Esophagus (tissue), 2 donors: ENCODE data around the gene TMPRSS2. TPM values are rescaled to one million over a fixed set of nuclear protein-coding genes. Genes with fewer than 3 reads are reported as not detected.
A peak's percentile ranks its signal among the peaks of the same experiment; 100 is the strongest.

Experiments
- H3K27ac ChIP-seq, 2 donors: one replicate each; pipeline ENCODE4 v1.5.1; 2013; ENCODE audit warnings: low read depth in 2 of 2, mild to moderate bottlenecking in 2 of 2, inconsistent platforms in 1 of 2, low read length in 1 of 2, moderate library complexity in 1 of 2
- H3K27me3 ChIP-seq, 2 donors: one replicate each; pipeline ENCODE4 v1.6.1; 2013; ENCODE audit warnings: low read length in 2 of 2, control low read depth in 1 of 2, mild to moderate bottlenecking in 1 of 2; ENCODE audit not compliant: insufficient read depth in 2 of 2, control insufficient read depth in 1 of 2
- H3K36me3 ChIP-seq, 2 donors: one replicate each; pipeline ENCODE4 v1.6.1; 2013; ENCODE audit warnings: low read length in 1 of 2; ENCODE audit not compliant: control insufficient read depth in 2 of 2, insufficient read depth in 2 of 2
- H3K4me1 ChIP-seq, 2 donors: one replicate each; pipeline ENCODE4 v1.6.1; 2013; ENCODE audit warnings: low read length in 1 of 2; ENCODE audit not compliant: control insufficient read depth in 2 of 2, insufficient read depth in 2 of 2
- H3K4me3 ChIP-seq, 2 donors: one replicate each; pipeline ENCODE4 v1.5.1; 2013; ENCODE audit warnings: low read length in 2 of 2, mild to moderate bottlenecking in 2 of 2, low read depth in 1 of 2, moderate library complexity in 1 of 2
- H3K9me3 ChIP-seq, 2 donors: one replicate each; pipeline ENCODE4 v1.6.1; 2013; ENCODE audit warnings: mild to moderate bottlenecking in 2 of 2, low read depth in 1 of 2, low read length in 1 of 2, moderate library complexity in 1 of 2; ENCODE audit not compliant: control insufficient read depth in 2 of 2, insufficient read depth in 1 of 2
- WGBS, 2 donors: extraction: QIAGEN DNeasy Blood & Tissue Kit; methylation state at CpG; one replicate each; pipeline ENCODE4 v1.1.7; 2013; 5-methylcytosine and 5-hydroxymethylcytosine counted together
- polyA plus RNA-seq, 2 donors: library from polyadenylated mRNA; stranded (reverse); fragments of 200-250 nt; gene quantifications; one replicate each; pipeline ENCODE4 v1.2.3, GENCODE V29; 2013
- donor health status: healthy with polysubstance abuse.
- donor health status: Bipolar disorder and iron deficiency.

The TMPRSS2 gene
- polyA plus RNA-seq, 2 donors, result 29.5 to 66.6 TPM

- peaks cover 6 to 23% of the 10 kb centered on the region in 2 donors for H3K36me3 ChIP-seq
- WGBS, 2 donors, result 27 to 32% methylated on average over 17 of the region's 17 CpGs
Observed at GRCh38 chr21:41460578-41461527, 47.1 kb downstream of the TMPRSS2 start.

GRCh38 chr21:41459884-41460534 lies 47.9 kb downstream of the TMPRSS2 start:
- H3K27ac ChIP-seq, result no peak overlapping the region
- no peaks in the 10 kb centered on the region for H3K27me3 ChIP-seq
- peaks cover 6 to 21% of the 10 kb centered on the region in 2 donors for H3K36me3 ChIP-seq
- H3K9me3 ChIP-seq, result no peaks in the 10 kb centered on the region
- no peaks in the 10 kb centered on the region for H3K4me1 ChIP-seq
- WGBS, 2 donors, result 88 to 89% methylated on average over 9 of the region's 9 CpGs
- no peak overlapping the region for H3K4me3 ChIP-seq

More at GRCh38 chr21:41460578-41461527, 47.1 kb downstream of the TMPRSS2 start:
- Histone ChIP-seq H3K9me3 (no peaks in the 10 kb centered on the region), H3K27me3 (no peaks in the 10 kb centered on the region), H3K27ac (peak overlapping the region; percentile 45 to 53), H3K4me1 (peaks cover 0 to 4% of the 10 kb centered on the region in 2 donors), H3K4me3 (no peak overlapping the region)

- 92% methylated on average over 22 of the region's 22 CpGs for WGBS, 2 donors
- H3K4me1 ChIP-seq, result no peaks in the 10 kb centered on the region
- H3K27ac ChIP-seq, result no peak overlapping the region
- H3K9me3 ChIP-seq, result no peaks in the 10 kb centered on the region
- H3K4me3 ChIP-seq, result no peak overlapping the region
- peaks cover 6 to 22% of the 10 kb centered on the region in 2 donors for H3K36me3 ChIP-seq
- no peaks in the 10 kb centered on the region for H3K27me3 ChIP-seq
Observed at GRCh38 chr21:41458559-41458958, 49.4 kb downstream of the TMPRSS2 start.

- Histone ChIP-seq H3K27ac (no peak overlapping the region), H3K4me3 (no peak overlapping the region), H3K36me3 (peaks cover 6 to 26% of the 10 kb centered on the region in 2 donors), H3K9me3 (no peaks in the 10 kb centered on the region), H3K27me3 (no peaks in the 10 kb centered on the region), H3K4me1 (no peaks in the 10 kb centered on the region)
- WGBS, 2 donors, result 89 to 91% methylated on average over 6 of the region's 6 CpGs
Observed at GRCh38 chr21:41458121-41458520, 49.8 kb downstream of the TMPRSS2 start.

GRCh38 chr21:41453761-41454160 lies 54.2 kb downstream of the TMPRSS2 start:
- Histone ChIP-seq H3K27me3 (no peaks in the 10 kb centered on the region), H3K9me3 (no peaks in the 10 kb centered on the region), H3K4me1 (no peaks in the 10 kb centered on the region), H3K4me3 (no peak overlapping the region), H3K27ac (no peak overlapping the region), H3K36me3 (peaks cover 15 to 28% of the 10 kb centered on the region in 2 donors)
- 61 to 64% methylated on average over 3 of the region's 3 CpGs for WGBS, 2 donors

GRCh38 chr21:41453198-41453597 lies 54.8 kb downstream of the TMPRSS2 start:
- no peaks in the 10 kb centered on the region for H3K27me3 ChIP-seq
- H3K36me3 ChIP-seq, result peaks cover 14 to 22% of the 10 kb centered on the region in 2 donors
- H3K27ac ChIP-seq, result no peak overlapping the region
- H3K4me3 ChIP-seq, result no peak overlapping the region
- H3K9me3 ChIP-seq, result no peaks in the 10 kb centered on the region
- H3K4me1 ChIP-seq, result no peaks in the 10 kb centered on the region
- 88 to 92% methylated on average over 3 of the region's 3 CpGs for WGBS, 2 donors

- Histone ChIP-seq H3K27me3 (no peaks in the 10 kb centered on the region), H3K36me3 (peaks cover 9 to 19% of the 10 kb centered on the region in 2 donors), H3K27ac (no peak overlapping the region), H3K4me3 (no peak overlapping the region), H3K4me1 (no peaks in the 10 kb centered on the region), H3K9me3 (no peaks in the 10 kb centered on the region)
- WGBS, 2 donors, result 79 to 84% methylated on average over 16 of the region's 16 CpGs
Observed at GRCh38 chr21:41451753-41452676, 55.9 kb downstream of the TMPRSS2 start.

GRCh38 chr21:41449613-41450012 lies 58.3 kb downstream of the TMPRSS2 start:
- Histone ChIP-seq H3K27ac (no peak overlapping the region), H3K27me3 (no peaks in the 10 kb centered on the region), H3K36me3 (peaks cover 13 to 25% of the 10 kb centered on the region in 2 donors), H3K4me1 (no peaks in the 10 kb centered on the region), H3K4me3 (no peak overlapping the region), H3K9me3 (no peaks in the 10 kb centered on the region)
- WGBS, 2 donors, result 78 to 85% methylated on average over 5 of the region's 5 CpGs

GRCh38 chr21:41447356-41447755 lies 60.6 kb downstream of the TMPRSS2 start:
- Histone ChIP-seq H3K4me3 (no peak overlapping the region), H3K27ac (no peak overlapping the region), H3K4me1 (no peaks in the 10 kb centered on the region), H3K27me3 (no peaks in the 10 kb centered on the region), H3K9me3 (no peaks in the 10 kb centered on the region), H3K36me3 (peaks cover 13 to 22% of the 10 kb centered on the region in 2 donors)
- 93 to 95% methylated on average over 3 of the region's 3 CpGs for WGBS, 2 donors
